Gastroesophageal sphincter (tissue), 4 donors: Measurements from ENCODE around the gene KLHL18. TPM values are rescaled to one million over a fixed set of nuclear protein-coding genes. Genes with fewer than 3 reads are reported as not detected.

Source experiments
- ATAC-seq: fragments of 150-250 bp; one replicate; pipeline ENCODE4 v1.9.1; 2016; ENCODE audit warnings: mild to moderate bottlenecking, moderate library complexity
- H3K27ac ChIP-seq, 4 donors: fragments of 200-600 bp; sonication (generic) in 3 of 4; 1 replicate in 3 of 4; 2 replicates in 1 of 4; pipeline ENCODE4 v1.5.1; 2016 to 2019
- H3K27me3 ChIP-seq: fragments of 200-600 bp; sonication (generic); one replicate; pipeline ENCODE4 v1.5.1; 2019
- H3K36me3 ChIP-seq, 2 donors: fragments of 200-600 bp; sonication (generic); one replicate each; pipeline ENCODE4 v1.5.1; 2019; ENCODE audit warnings: control low read depth in 1 of 2
- H3K4me1 ChIP-seq, 3 donors: fragments of 200-600 bp; sonication (generic); 1 replicate in 2 of 3; 2 replicates in 1 of 3; pipeline ENCODE4 v1.5.1; 2016 to 2019; ENCODE audit warnings: control low read depth in 2 of 3
- H3K4me3 ChIP-seq, 2 donors: fragments of 200-600 bp; sonication (generic); one replicate each; pipeline ENCODE4 v1.5.1; 2019; ENCODE audit warnings: mild to moderate bottlenecking in 1 of 2, moderate library complexity in 1 of 2
- H3K9me3 ChIP-seq, 3 donors: fragments of 200-600 bp; sonication (generic); one replicate each; pipeline ENCODE4 v1.5.1; 2017 to 2019; ENCODE audit warnings: control low read depth in 2 of 3
- CTCF ChIP-seq, 4 experiments: fragments of 200-600 bp in 2 of 4; fragments of 450-650 bp in 2 of 4; sonication (generic) in 1 of 4; IDR thresholded peaks; one replicate each; pipeline ENCODE4 v1.5.1; 2017 to 2019; ENCODE audit warnings: antibody characterized with exemption in 4 of 4, mild to moderate bottlenecking in 2 of 4, moderate library complexity in 2 of 4
- EP300 ChIP-seq: sonication (generic); formaldehyde crosslinking; IDR thresholded peaks from one replicate; pipeline ENCODE4 v1.6.1; 2017; ENCODE audit warnings: antibody characterized with exemption, mild to moderate bottlenecking
- POLR2A ChIP-seq, 2 donors: fragments of 450-650 bp; IDR thresholded peaks; one replicate each; pipeline ENCODE4 v1.6.1; 2017; ENCODE audit warnings: antibody characterized with exemption in 2 of 2, mild to moderate bottlenecking in 2 of 2, moderate library complexity in 1 of 2
- POLR2AphosphoS5 ChIP-seq: sonication (generic); formaldehyde crosslinking; IDR thresholded peaks from one replicate; pipeline ENCODE4 v1.6.1; 2017; ENCODE audit warnings: antibody characterized with exemption
- WGBS, 2 donors: methylation state at CpG; one replicate each; pipeline ENCODE4 v1.1.5; 2018; ENCODE audit warnings: low coverage in 1 of 2; 5-methylcytosine and 5-hydroxymethylcytosine counted together
- total RNA-seq, 4 donors: library from RNA; depleted of rRNA; stranded (reverse); fragments of >200 nt; gene quantifications; one replicate each; pipeline ENCODE4 v1.1.0, GENCODE V29; 2016

The KLHL18 gene
- total RNA-seq, 4 donors from 2014 or later = 11.6 to 23.3 (median 15.6) TPM

GRCh38 chr3:47265008-47265407, 17.7 kb upstream of the KLHL18 start:
- WGBS, 2 donors = 100% methylated on average over 1 of the region's 1 CpG; no CpG with 5 or more reads in 1 of the 2 donors
- no peak for ATAC-seq
- Histone ChIP-seq H3K27me3 (no peaks in the 10 kb centered on the region), H3K36me3 (peaks cover 0 to 6% of the 10 kb centered on the region in 2 donors), H3K4me1 (no peaks in the 10 kb centered on the region), H3K27ac (no peak overlapping the region), H3K9me3 (no peaks in the 10 kb centered on the region), H3K4me3 (no peak overlapping the region)
- no peak for TF ChIP-seq POLR2AphosphoS5
- no peak for TF ChIP-seq CTCF (IDR thresholded peaks at IDR 0.05)
- no peak for TF ChIP-seq EP300
- TF ChIP-seq POLR2A (IDR thresholded peaks at IDR 0.05) = no peak

DNA sequence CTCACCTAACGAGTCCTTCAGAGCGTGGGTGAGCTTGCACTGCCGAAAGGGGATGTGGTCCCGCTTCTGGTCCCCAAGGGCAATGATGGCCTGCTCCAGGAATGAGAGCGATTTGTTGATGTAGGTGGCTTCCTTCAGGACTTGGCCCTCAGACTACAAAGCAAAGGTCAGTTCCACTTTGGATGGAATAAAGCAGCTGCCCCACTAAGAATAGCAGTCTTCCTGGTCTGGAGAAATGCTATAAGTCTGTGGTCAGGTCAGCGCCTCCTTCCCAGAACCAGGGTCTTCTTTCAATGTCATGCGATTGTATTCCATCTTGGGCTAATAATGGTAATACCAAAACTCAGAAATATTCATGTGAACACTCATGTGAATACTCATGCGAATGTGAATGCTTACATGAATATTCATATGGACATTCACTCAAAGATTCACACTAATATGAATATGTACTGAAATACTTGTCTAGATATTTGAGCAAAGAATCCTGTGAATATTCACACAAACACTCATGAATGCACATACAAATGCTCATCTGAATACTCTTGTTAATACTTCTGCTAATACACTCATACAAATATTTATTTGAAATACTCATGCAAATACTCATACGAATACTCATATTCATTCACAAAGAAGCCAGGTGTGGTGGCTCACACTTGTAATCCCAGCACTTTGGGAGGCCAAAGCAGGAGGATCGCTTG, 16.9 kb upstream of the KLHL18 start:
- WGBS, 2 donors = 87 to 98% methylated on average over 5 of the region's 10 CpGs
- no peak for ATAC-seq
- Histone ChIP-seq H3K27ac (no peak overlapping the region), H3K9me3 (no peaks in the 10 kb centered on the region), H3K27me3 (no peaks in the 10 kb centered on the region), H3K4me1 (no peaks in the 10 kb centered on the region), H3K36me3 (peaks cover 0 to 6% of the 10 kb centered on the region in 2 donors), H3K4me3 (no peak overlapping the region)
- no peak for TF ChIP-seq CTCF (IDR thresholded peaks at IDR 0.05)
- TF ChIP-seq POLR2A (IDR thresholded peaks at IDR 0.05) = no peak
- no peak for TF ChIP-seq EP300
- TF ChIP-seq POLR2AphosphoS5 = no peak

- H3K4me1 ChIP-seq = no peaks in the 10 kb centered on the region
- H3K27me3 ChIP-seq = no peaks in the 10 kb centered on the region
- H3K4me3 ChIP-seq = no peak overlapping the region
- no peak overlapping the region for H3K27ac ChIP-seq
- TF ChIP-seq CTCF (IDR thresholded peaks at IDR 0.05) (no peak), EP300 (no peak), POLR2AphosphoS5 (no peak), POLR2A (IDR thresholded peaks at IDR 0.05) (no peak)
- ATAC-seq = peak; percentile 47
- WGBS, 2 donors = 48 to 76% methylated on average over 8 to 10 of the region's 11 CpGs
- H3K9me3 ChIP-seq = no peaks in the 10 kb centered on the region
- H3K36me3 ChIP-seq = peaks cover 0 to 6% of the 10 kb centered on the region in 2 donors
These were observed 15.8 kb upstream of the KLHL18 start for GRCh38 chr3:47266709-47267489.

DNA sequence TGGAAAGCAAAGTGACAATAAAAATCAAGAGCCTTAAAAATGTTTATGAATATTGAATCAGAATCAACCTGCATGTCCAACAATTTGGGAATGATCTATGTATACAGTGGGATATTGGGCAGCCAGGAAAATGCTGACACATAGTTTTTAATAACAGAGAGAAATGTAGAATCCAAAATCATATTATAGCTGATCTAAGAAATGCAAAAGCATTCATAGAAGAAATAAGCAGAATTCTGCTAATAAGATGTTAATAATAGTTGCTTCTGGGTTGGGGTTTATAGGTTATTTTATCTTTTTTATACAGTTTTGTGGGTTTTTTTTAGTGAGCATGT, 15.3 kb upstream of the KLHL18 start:
- Histone ChIP-seq H3K27me3 (no peaks in the 10 kb centered on the region), H3K27ac (no peak overlapping the region)
- no peak for TF ChIP-seq CTCF (IDR thresholded peaks at IDR 0.05)

GRCh38 chr3:47270526-47270925, 12.2 kb upstream of the KLHL18 start:
- 82 to 94% methylated on average over 3 to 4 of the region's 4 CpGs for WGBS, 2 donors
- no peak for ATAC-seq
- no peak overlapping the region for H3K27ac ChIP-seq
- no peak overlapping the region for H3K4me3 ChIP-seq
- H3K9me3 ChIP-seq = no peaks in the 10 kb centered on the region
- peaks cover 0 to 28% of the 10 kb centered on the region in 2 donors for H3K36me3 ChIP-seq
- H3K27me3 ChIP-seq = no peaks in the 10 kb centered on the region
- H3K4me1 ChIP-seq = no peaks in the 10 kb centered on the region
- TF ChIP-seq CTCF (IDR thresholded peaks at IDR 0.05) (no peak), POLR2AphosphoS5 (no peak), POLR2A (IDR thresholded peaks at IDR 0.05) (no peak), EP300 (no peak)

More for the DNA sequence above, 15.3 kb upstream of the KLHL18 start:
- H3K9me3 ChIP-seq = no peaks in the 10 kb centered on the region
- H3K4me3 ChIP-seq = no peak overlapping the region
- H3K36me3 ChIP-seq = peaks cover 0 to 6% of the 10 kb centered on the region in 2 donors
- ATAC-seq = no peak
- no peaks in the 10 kb centered on the region for H3K4me1 ChIP-seq
